T-cell (primary cell): ENCODE measurements around the gene SPOCK1. TPM values are rescaled to one million over a fixed set of nuclear protein-coding genes. Genes with fewer than 3 reads are reported as not detected.

ENCODE experiments used
- ATAC-seq, 4 experiments: fragments of 200-7000 bp in 3 of 4; fragments of 150-1000 bp in 1 of 4; cut with Tn5 transposase; replicated peaks in 1 of 4; 1 replicate in 3 of 4; 2 replicates in 1 of 4; pipeline ENCODE4 v1.10.0; 2021; ENCODE audit warnings: moderate library complexity in 3 of 4, mild to moderate bottlenecking in 2 of 4, moderate number of reproducible peaks in 1 of 4
- CTCF ChIA-PET, 2 donors: fragments of 300-600 bp; sonication (Branson Sonifier 250); formaldehyde crosslinking; loops; one replicate each; lab custom pipeline; 2022; ENCODE audit warnings: antibody characterized with exemption in 2 of 2; lab: Charles Lee
- POLR2A ChIA-PET, 2 donors: fragments of 300-600 bp; sonication (Branson Sonifier 250); formaldehyde crosslinking; loops; one replicate each; lab custom pipeline; 2022; ENCODE audit warnings: antibody characterized with exemption in 2 of 2; lab: Charles Lee
- DNase-seq, 35 experiments: peaks; one replicate each; pipeline versions ENCODE4 v3.0.0 to v3.0.0-alpha.2; 2013 to 2023
- H3K27ac ChIP-seq: one replicate; pipeline ENCODE4 v1.5.1; 2013; ENCODE audit warnings: low read length
- H3K27me3 ChIP-seq, 2 experiments: replicated peaks in 1 of 2; 1 replicate in 1 of 2; 2 replicates in 1 of 2; pipeline versions ENCODE4 v1.6.1 to v1.7.0; 2013; ENCODE audit warnings: low read length in 1 of 2, mixed read lengths in 1 of 2; ENCODE audit not compliant: control insufficient read depth in 2 of 2, insufficient read depth in 2 of 2; ENCODE audit errors: extremely low read depth in 1 of 2
- H3K36me3 ChIP-seq, 2 donors: 1 replicate in 1 of 2; 2 replicates in 1 of 2; pipeline versions ENCODE4 v1.6.1 to v1.7.0; 2013; ENCODE audit warnings: low read length in 1 of 2; ENCODE audit not compliant: control insufficient read depth in 2 of 2, insufficient read depth in 1 of 2; ENCODE audit errors: extremely low read depth in 1 of 2
- H3K4me1 ChIP-seq, 2 experiments: 1 replicate in 1 of 2; 2 replicates in 1 of 2; pipeline versions ENCODE4 v1.6.1 to v1.7.0; 2013; ENCODE audit warnings: low read length in 2 of 2, mixed read lengths in 1 of 2; ENCODE audit not compliant: insufficient read depth in 2 of 2, control insufficient read depth in 1 of 2; ENCODE audit errors: extremely low read depth in 1 of 2
- H3K4me3 ChIP-seq, 2 donors: 1 replicate in 1 of 2; 2 replicates in 1 of 2; pipeline versions ENCODE4 v1.5.1 to v1.7.0; 2013; ENCODE audit warnings: mild to moderate bottlenecking in 2 of 2, low read length in 1 of 2, moderate library complexity in 1 of 2; ENCODE audit not compliant: control insufficient read depth in 1 of 2; ENCODE audit errors: extremely low read depth in 1 of 2
- H3K9me3 ChIP-seq: 2 replicates; pipeline ENCODE4 v1.7.0; 2013
- H3K27ac Mint-ChIP-seq, 2 donors: one replicate each; pipeline ENCODE4 v1.8.0; 2020 to 2021; ENCODE audit warnings: mild to moderate bottlenecking in 2 of 2, mixed read lengths in 2 of 2
- H3K27me3 Mint-ChIP-seq, 2 donors: one replicate each; pipeline ENCODE4 v1.8.0; 2021 to 2022; ENCODE audit warnings: mixed read lengths in 2 of 2
- H3K36me3 Mint-ChIP-seq: one replicate; pipeline ENCODE4 v1.8.0; 2021; ENCODE audit warnings: mixed read lengths
- H3K4me1 Mint-ChIP-seq, 3 donors: one replicate each; pipeline ENCODE4 v1.8.0; 2020 to 2022; ENCODE audit warnings: mixed read lengths in 3 of 3, mild to moderate bottlenecking in 1 of 3
- H3K4me3 Mint-ChIP-seq, 3 donors: one replicate each; pipeline ENCODE4 v1.8.0; 2020 to 2022; ENCODE audit warnings: mild to moderate bottlenecking in 3 of 3, mixed read lengths in 3 of 3, moderate library complexity in 3 of 3
- H3K9me3 Mint-ChIP-seq, 3 donors: one replicate each; pipeline ENCODE4 v1.8.0; 2020 to 2022; ENCODE audit warnings: mixed read lengths in 3 of 3
- WGBS: methylation state at CpG from one replicate; pipeline ENCODE4 v1.1.5; 2013; ENCODE audit warnings: missing lambda C conversion rate; ENCODE audit not compliant: insufficient coverage; 5-methylcytosine and 5-hydroxymethylcytosine counted together
- total RNA-seq, 35 experiments: library from RNA in 6 of 35; stranded (reverse) in 6 of 35; fragments of 120-200 nt in 1 of 35; gene quantifications; one replicate each; pipeline versions ENCODE4 v1.2.1 to v1.2.4 and lab custom pipeline; 2013 to 2026

SPOCK1 gene
- total RNA-seq, 5 donors from 2014 or later (not counting 1 experiment from before 2014, with no cell fraction given): 0.57 TPM; not detected in 4

GRCh38 chr5:137195483-137195882, 303.6 kb downstream of the SPOCK1 start:
- CTCF ChIA-PET: no interaction called here
- H3K27ac Mint-ChIP-seq: no peak overlapping the region

GRCh38 chr5:137194300-137194699, 304.8 kb downstream of the SPOCK1 start:
- Mint-ChIP-seq H3K4me3 (no peak overlapping the region), H3K36me3 (no peaks in the 10 kb centered on the region), H3K4me1 (no peaks in the 10 kb centered on the region), H3K9me3 (peaks cover 0 to 6% (median 0%) of the 10 kb centered on the region in 3 donors), H3K27ac (no peak overlapping the region), H3K27me3 (peaks cover 0 to 10% of the 10 kb centered on the region in 2 donors)
- H3K36me3 ChIP-seq: no peaks in the 10 kb centered on the region
- CTCF ChIA-PET: no interaction called here
- H3K27me3 ChIP-seq: no peaks in the 10 kb centered on the region
- DNase-seq (no peak), ATAC-seq (no peak)
- WGBS: 69% methylated on average over 7 of the region's 8 CpGs
- H3K4me1 ChIP-seq: no peaks in the 10 kb centered on the region
- POLR2A ChIA-PET: no interaction called here
- H3K9me3 ChIP-seq: no peaks in the 10 kb centered on the region
- H3K27ac ChIP-seq: no peak overlapping the region
- H3K4me3 ChIP-seq: no peak overlapping the region

More at GRCh38 chr5:137195483-137195882, 303.6 kb downstream of the SPOCK1 start:
- DNase-seq: no peak
- Histone ChIP-seq H3K9me3 (no peaks in the 10 kb centered on the region), H3K4me3 (no peak overlapping the region), H3K27me3 (no peaks in the 10 kb centered on the region), H3K36me3 (no peaks in the 10 kb centered on the region), H3K4me1 (no peaks in the 10 kb centered on the region), H3K27ac (no peak overlapping the region)
- ATAC-seq: no peak
- no peak overlapping the region for H3K4me3 Mint-ChIP-seq
- no peaks in the 10 kb centered on the region for H3K36me3 Mint-ChIP-seq
- WGBS: 100% methylated on average over 1 of the region's 2 CpGs
- POLR2A ChIA-PET: no interaction called here
- peaks cover 0 to 6% (median 0%) of the 10 kb centered on the region in 3 donors for H3K9me3 Mint-ChIP-seq
- H3K27me3 Mint-ChIP-seq: peaks cover 0 to 10% of the 10 kb centered on the region in 2 donors
- no peaks in the 10 kb centered on the region for H3K4me1 Mint-ChIP-seq

- Mint-ChIP-seq H3K27ac (no peak overlapping the region), H3K4me3 (no peak overlapping the region), H3K4me1 (no peaks in the 10 kb centered on the region), H3K9me3 (peaks cover 0 to 6% (median 0%) of the 10 kb centered on the region in 3 donors), H3K27me3 (peaks cover 0 to 10% of the 10 kb centered on the region in 2 donors), H3K36me3 (no peaks in the 10 kb centered on the region)
- no peaks in the 10 kb centered on the region for H3K27me3 ChIP-seq
- ATAC-seq (no peak), DNase-seq (no peak)
- WGBS: no CpG with 5 or more reads among the region's 3 CpGs
- POLR2A ChIA-PET: no interaction called here
- CTCF ChIA-PET: interaction anchor here in 1 of 2 donors (0.7 kb wide), 1 partner anchor 56 kb away, joined by 8 read pairs; no protein-coding TSS in a partner anchor
- H3K27ac ChIP-seq: no peak overlapping the region
- no peaks in the 10 kb centered on the region for H3K36me3 ChIP-seq
- H3K4me3 ChIP-seq: no peak overlapping the region
- H3K4me1 ChIP-seq: no peaks in the 10 kb centered on the region
- H3K9me3 ChIP-seq: no peaks in the 10 kb centered on the region
These were observed 306.8 kb downstream of the SPOCK1 start for GRCh38 chr5:137192293-137192743.

- no peaks in the 10 kb centered on the region for H3K4me1 Mint-ChIP-seq
- no peaks in the 10 kb centered on the region for H3K9me3 ChIP-seq
- H3K27me3 ChIP-seq: peaks cover 0 to 4% of the 10 kb centered on the region in 2 experiments
- ChIA-PET POLR2A (no interaction called here), CTCF (no interaction called here)
- H3K27ac ChIP-seq: no peak overlapping the region
- DNase-seq (no peak), ATAC-seq (no peak)
- H3K4me3 ChIP-seq: no peak overlapping the region
- H3K36me3 Mint-ChIP-seq: no peaks in the 10 kb centered on the region
- WGBS: 80% methylated on average over 1 of the region's 2 CpGs
- H3K4me1 ChIP-seq: no peaks in the 10 kb centered on the region
- H3K27ac Mint-ChIP-seq: no peak overlapping the region
- peaks cover 0 to 6% (median 0%) of the 10 kb centered on the region in 3 donors for H3K9me3 Mint-ChIP-seq
- H3K36me3 ChIP-seq: no peaks in the 10 kb centered on the region
- peaks cover 0 to 6% of the 10 kb centered on the region in 2 donors for H3K27me3 Mint-ChIP-seq
- no peak overlapping the region for H3K4me3 Mint-ChIP-seq
These were observed 307.9 kb downstream of the SPOCK1 start for GRCh38 chr5:137191179-137191578.

GRCh38 chr5:137190441-137190840, 308.7 kb downstream of the SPOCK1 start:
- no peak for ATAC-seq
- no peaks in the 10 kb centered on the region for H3K36me3 ChIP-seq
- no peaks in the 10 kb centered on the region for H3K36me3 Mint-ChIP-seq
- H3K27ac ChIP-seq: no peak overlapping the region
- ChIA-PET CTCF (no interaction called here), POLR2A (no interaction called here)
- no peak overlapping the region for H3K4me3 ChIP-seq
- H3K27ac Mint-ChIP-seq: no peak overlapping the region
- H3K9me3 ChIP-seq: no peaks in the 10 kb centered on the region
- peaks cover 0 to 4% of the 10 kb centered on the region in 2 experiments for H3K27me3 ChIP-seq
- DNase-seq: no peak
- no peak overlapping the region for H3K4me3 Mint-ChIP-seq
- H3K4me1 Mint-ChIP-seq: no peaks in the 10 kb centered on the region
- H3K4me1 ChIP-seq: no peaks in the 10 kb centered on the region
- H3K9me3 Mint-ChIP-seq: peaks cover 0 to 6% (median 0%) of the 10 kb centered on the region in 3 donors
- H3K27me3 Mint-ChIP-seq: peaks cover 0 to 6% of the 10 kb centered on the region in 2 donors

GRCh38 chr5:137190031-137190430, 309.1 kb downstream of the SPOCK1 start:
- no peak for DNase-seq
- ATAC-seq: no peak
- Mint-ChIP-seq H3K4me3 (no peak overlapping the region), H3K9me3 (peaks cover 0 to 6% (median 0%) of the 10 kb centered on the region in 3 donors), H3K4me1 (no peaks in the 10 kb centered on the region), H3K36me3 (no peaks in the 10 kb centered on the region), H3K27ac (no peak overlapping the region), H3K27me3 (peaks cover 0 to 6% of the 10 kb centered on the region in 2 donors)
- CTCF ChIA-PET: no interaction called here
- POLR2A ChIA-PET: no interaction called here
- no peak overlapping the region for H3K4me3 ChIP-seq
- WGBS: no CpG with 5 or more reads among the region's 2 CpGs
- H3K27ac ChIP-seq: no peak overlapping the region
- no peaks in the 10 kb centered on the region for H3K36me3 ChIP-seq
- H3K4me1 ChIP-seq: no peaks in the 10 kb centered on the region
- no peaks in the 10 kb centered on the region for H3K9me3 ChIP-seq
- H3K27me3 ChIP-seq: peaks cover 0 to 4% of the 10 kb centered on the region in 2 experiments
